SU-DHL-6 (cell line): ENCODE data around the gene TMEM18.

ENCODE experiments used
- H2AFZ ChIP-seq: fragments of 200-600 bp; sonication (generic); 2 replicates; pipeline ENCODE4 v1.6.1; 2014; ENCODE audit warnings: low read depth, mild to moderate bottlenecking, moderate library complexity, mixed read lengths, antibody characterized with exemption, low read length; ENCODE audit not compliant: severe bottlenecking
- H3F3A ChIP-seq: fragments of 200-600 bp; shearing (Covaris generic); 2 replicates; pipeline ENCODE4 v1.6.0; 2016; ENCODE audit warnings: antibody characterized with exemption, mild to moderate bottlenecking; ENCODE audit not compliant: insufficient read depth
- H3K27ac ChIP-seq: fragments of 200-600 bp; sonication (generic); 2 replicates; pipeline ENCODE4 v1.5.1; 2016; ENCODE audit warnings: low read depth, mild to moderate bottlenecking, low read length, moderate library complexity, mixed read lengths
- H3K27me3 ChIP-seq: fragments of 200-600 bp; sonication (generic), shearing (Covaris generic); 2 replicates; pipeline ENCODE4 v1.6.0; 2014; ENCODE audit warnings: mild to moderate bottlenecking, low read length
- H3K36me3 ChIP-seq: fragments of 200-600 bp; sonication (generic); 2 replicates; pipeline ENCODE4 v1.6.1; 2014; ENCODE audit warnings: mild to moderate bottlenecking, low read length, mixed read lengths
- H3K4me2 ChIP-seq: fragments of 300-600, 200-600 bp; shearing (Covaris generic), sonication (generic); 2 replicates; pipeline ENCODE4 v1.6.0; 2014; ENCODE audit warnings: low read length, low read depth, mild to moderate bottlenecking; ENCODE audit not compliant: poor library complexity, severe bottlenecking
- H3K4me3 ChIP-seq: fragments of 200-600 bp; sonication (generic); 2 replicates; pipeline ENCODE4 v1.5.1; 2014; ENCODE audit warnings: antibody characterized with exemption, low read length, mild to moderate bottlenecking, mixed read lengths; ENCODE audit not compliant: insufficient read depth, poor library complexity, severe bottlenecking
- H3K79me2 ChIP-seq: fragments of 200-600 bp; sonication (generic); 2 replicates; pipeline ENCODE4 v1.6.1; 2014; ENCODE audit warnings: mild to moderate bottlenecking, low read length, moderate library complexity; ENCODE audit not compliant: insufficient read depth
- H3K9ac ChIP-seq: fragments of 200-600 bp; sonication (generic); 2 replicates; pipeline ENCODE4 v1.7.0; 2014; ENCODE audit warnings: mild to moderate bottlenecking, low read length
- H3K9me2 ChIP-seq: fragments of 200-600 bp; sonication (generic); replicated peaks from 2 replicates; pipeline ENCODE4 v1.6.1; 2014; ENCODE audit warnings: low read length; ENCODE audit not compliant: insufficient read depth
- H3K9me3 ChIP-seq: fragments of 200-600 bp; sonication (generic); 2 replicates; pipeline ENCODE4 v1.6.1; 2014; ENCODE audit warnings: low read length, mixed read lengths; ENCODE audit not compliant: insufficient read depth
- H4K20me1 ChIP-seq: fragments of 200-600 bp; sonication (generic); 2 replicates; pipeline ENCODE4 v1.6.1; 2014; ENCODE audit warnings: low read depth, mild to moderate bottlenecking, antibody characterized with exemption, low read length, moderate library complexity, mixed read lengths
- CTCF ChIP-seq: fragments of 200-600 bp; sonication (generic); IDR thresholded peaks from one replicate; pipeline ENCODE4 v1.5.1; 2017; ENCODE audit warnings: antibody characterized with exemption, mild to moderate bottlenecking, low read length, moderate library complexity; ENCODE audit not compliant: insufficient read depth, poor library complexity, severe bottlenecking
- EZH2phosphoT487 ChIP-seq: fragments of 200-600 bp; sonication (generic), shearing (Covaris generic); conservative IDR thresholded peaks from 2 replicates; pipeline ENCODE4 v1.6.1; 2018; ENCODE audit warnings: mild to moderate bottlenecking, antibody characterized with exemption, low read length, moderate library complexity, mixed read lengths

Gene TMEM18

GRCh38 chr2:632471-632870 lies 44.7 kb downstream of the TMEM18 start:
- H3F3A ChIP-seq, result no peaks in the 10 kb centered on the region
- no peak overlapping the region for H2AFZ ChIP-seq
- no peak overlapping the region for H3K9ac ChIP-seq
- H3K4me2 ChIP-seq, result no peak overlapping the region
- no peaks in the 10 kb centered on the region for H3K9me2 ChIP-seq
- no peaks in the 10 kb centered on the region for H4K20me1 ChIP-seq
- H3K27me3 ChIP-seq, result no peaks in the 10 kb centered on the region; the same call in 1 of the 2 replicates
- no peak overlapping the region for H3K4me3 ChIP-seq
- H3K36me3 ChIP-seq, result no peaks in the 10 kb centered on the region
- H3K27ac ChIP-seq, result no peak overlapping the region
- no peaks in the 10 kb centered on the region for H3K9me3 ChIP-seq
- TF ChIP-seq EZH2phosphoT487 (no peak), CTCF (no peak)
- no peaks in the 10 kb centered on the region for H3K79me2 ChIP-seq

DNA sequence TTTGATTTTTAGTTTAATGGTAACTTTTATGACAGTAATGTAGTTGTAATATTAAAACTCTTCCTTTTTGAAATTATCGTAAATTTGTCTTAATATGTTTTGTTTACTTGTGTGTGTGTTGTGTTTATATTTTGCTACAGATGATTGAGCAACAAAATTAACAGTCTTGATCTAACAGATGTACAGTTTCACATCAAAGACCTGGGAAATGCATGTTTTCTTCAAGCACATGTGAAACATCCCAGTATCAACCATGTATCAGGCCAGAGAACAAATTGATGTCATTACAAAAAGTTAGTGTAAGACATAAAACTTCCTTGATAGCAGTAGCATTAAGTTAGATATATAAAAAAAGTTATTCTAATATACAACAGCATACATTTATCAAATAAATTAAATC lies 45.5 kb downstream of the TMEM18 start:
- Histone ChIP-seq H3K9me2 (no peaks in the 10 kb centered on the region), H3K9ac (no peak overlapping the region), H3K27me3 (no peaks in the 10 kb centered on the region; the same call in 1 of the 2 replicates), H3K4me3 (no peak overlapping the region), H3K79me2 (no peaks in the 10 kb centered on the region), H3K4me2 (no peak overlapping the region), H4K20me1 (no peaks in the 10 kb centered on the region), H3K27ac (no peak overlapping the region), H2AFZ (no peak overlapping the region), H3F3A (no peaks in the 10 kb centered on the region), H3K9me3 (no peaks in the 10 kb centered on the region), H3K36me3 (no peaks in the 10 kb centered on the region)
- TF ChIP-seq CTCF (no peak), EZH2phosphoT487 (no peak)

- Histone ChIP-seq H3K9me3 (no peaks in the 10 kb centered on the region), H3K9ac (no peak overlapping the region), H3K79me2 (no peaks in the 10 kb centered on the region), H4K20me1 (no peaks in the 10 kb centered on the region), H3K4me3 (no peak overlapping the region), H3K9me2 (no peaks in the 10 kb centered on the region), H3K27me3 (no peaks in the 10 kb centered on the region; the same call in 1 of the 2 replicates), H2AFZ (no peak overlapping the region), H3K4me2 (no peak overlapping the region), H3K27ac (no peak overlapping the region), H3F3A (no peaks in the 10 kb centered on the region), H3K36me3 (no peaks in the 10 kb centered on the region)
- no peak for TF ChIP-seq EZH2phosphoT487
- no peak for TF ChIP-seq CTCF
Measured at GRCh38 chr2:630451-631320, 46.5 kb downstream of the TMEM18 start.
